ENCODE results near the gene NEDD4.

DNA sequence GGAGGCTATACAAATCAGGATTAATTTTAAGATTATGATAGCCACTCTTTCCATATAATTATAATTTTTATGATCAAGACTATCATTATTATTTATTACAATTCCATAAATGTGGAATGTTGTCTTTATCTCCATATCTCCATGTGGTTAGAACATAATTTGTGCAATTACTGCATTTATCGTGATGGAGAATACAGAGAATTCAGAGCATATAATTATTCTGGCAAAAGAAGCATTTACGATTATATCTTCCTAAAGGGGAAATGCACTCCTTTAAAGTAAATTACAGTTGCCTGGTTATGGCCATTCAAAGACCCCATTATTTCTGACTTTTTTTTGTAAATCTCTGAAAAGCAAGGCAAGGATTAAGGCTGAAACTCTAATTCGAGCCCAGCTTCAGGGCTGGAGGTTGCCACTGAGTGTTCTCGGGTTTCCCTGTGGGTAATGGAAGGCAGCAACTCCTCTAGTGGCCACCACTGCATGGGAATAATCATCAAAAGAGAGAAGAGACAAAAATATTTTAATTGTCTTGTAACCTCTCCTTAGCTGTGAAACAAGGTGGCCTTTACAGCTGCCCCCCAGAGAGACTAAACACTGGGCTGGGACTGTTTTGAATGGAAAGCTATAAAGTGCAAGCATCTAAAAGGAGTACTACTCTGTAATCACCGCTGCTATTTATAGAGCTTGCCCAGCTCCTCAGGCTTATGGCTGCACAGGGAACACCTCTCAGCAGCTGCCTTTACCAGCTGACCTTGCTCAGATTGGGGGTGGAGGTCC lies 190.6 kb downstream of the NEDD4 start:
- TF ChIP-seq CTCF (IDR thresholded peaks at IDR 0.05; ENCODE audit: low read depth, low read length, poor library complexity, severe bottlenecking) (no peak), EZH2phosphoT487 (IDR thresholded peaks at IDR 0.05; ENCODE audit: borderline replicate concordance, low read length) (no peak)
